NCI-H2171 treated with DMSO at 0.1 percent for 48 hours (cell line): ENCODE data around the gene UTP3.
"Not testable (repeated sequence)": the region's sequence is repeated elsewhere in the genome, so short reads cannot be mapped to it uniquely, and the experiment has no call there.

Source experiments
- DNase-seq: peaks from one replicate; lab custom pipeline; 2025; lab: John Stamatoyannopoulos, UW

The UTP3 gene

GRCh38 chr4:70687821-70688794 is at the start of gene UTP3:
TSS of gene UTP3 (plus strand) at chr4:70688532. CDS start at chr4:70688678, 146 bp downstream.
- DNase-seq = peak; percentile 96

- no peak for DNase-seq
These were observed 48.1 kb upstream of the UTP3 start for GRCh38 chr4:70640192-70640591.

GRCh38 chr4:70650741-70651140 is 37.6 kb upstream of the UTP3 start:
- DNase-seq = not testable (repeated sequence)

GRCh38 chr4:70651864-70652506 is 36.3 kb upstream of the UTP3 start:
- DNase-seq = peak; percentile 39

GRCh38 chr4:70654605-70655011 is 33.7 kb upstream of the UTP3 start:
- DNase-seq = no peak

GRCh38 chr4:70657326-70657725 is 31.0 kb upstream of the UTP3 start:
- no peak for DNase-seq

GRCh38 chr4:70658418-70658817 is 29.9 kb upstream of the UTP3 start:
- DNase-seq = no peak

- DNase-seq = no peak
These were observed 28.2 kb upstream of the UTP3 start for GRCh38 chr4:70660106-70660505.

- DNase-seq = not testable (repeated sequence)
These were observed 26.9 kb upstream of the UTP3 start for GRCh38 chr4:70661309-70661922.

- DNase-seq = no peak
These were observed 22.0 kb upstream of the UTP3 start, which contains the start of gene JCHAIN for GRCh38 chr4:70666369-70666768. TSS of gene JCHAIN (minus strand) at chr4:70666508. CDS start at chr4:70666490, 18 bp downstream.

- DNase-seq = no peak
These were observed 20.4 kb upstream of the UTP3 start for GRCh38 chr4:70667740-70668535.

- peak; percentile 1 for DNase-seq
These were observed 17.9 kb upstream of the UTP3 start for GRCh38 chr4:70670332-70671014.

- no peak for DNase-seq
These were observed 17.2 kb upstream of the UTP3 start for GRCh38 chr4:70671091-70671490.

- DNase-seq = no peak
These were observed 14.1 kb upstream of the UTP3 start for GRCh38 chr4:70674191-70674590.

GRCh38 chr4:70674731-70675130 is 13.6 kb upstream of the UTP3 start:
- no peak for DNase-seq

- DNase-seq = no peak
These were observed 11.7 kb upstream of the UTP3 start for GRCh38 chr4:70676554-70677090.

- no peak for DNase-seq
These were observed 9.8 kb upstream of the UTP3 start for GRCh38 chr4:70678383-70678999.

- no peak for DNase-seq
These were observed 7.4 kb upstream of the UTP3 start for GRCh38 chr4:70680934-70681333.

GRCh38 chr4:70681704-70682103 is 6.6 kb upstream of the UTP3 start:
- no peak for DNase-seq

- not testable (repeated sequence) for DNase-seq
These were observed 6.2 kb upstream of the UTP3 start for GRCh38 chr4:70682142-70682541.
